GM18951 (cell line): ENCODE measurements around the gene FGFRL1.
"Not testable (repeated sequence)": the region's sequence is repeated elsewhere in the genome, so short reads cannot be mapped to it uniquely, and the experiment has no call there.

Experiments
- POLR2A ChIP-seq: IDR thresholded peaks from 4 replicates; pipeline ENCODE4 v1.6.1; 2011; ENCODE audit warnings: mild to moderate bottlenecking; ENCODE audit not compliant: insufficient read length, insufficient read depth; ENCODE audit errors: extremely low read depth
- in situ Hi-C: fragments of 300-500 bp; cut with MboI; formaldehyde crosslinking; loops from one replicate; pipeline ENCODE4 v1.12.0; 2022; ENCODE audit warnings: low sequenced_read_pairs, mixed read lengths, inconsistent platforms; ENCODE audit not compliant: unreplicated experiment

The FGFRL1 gene

DNA sequence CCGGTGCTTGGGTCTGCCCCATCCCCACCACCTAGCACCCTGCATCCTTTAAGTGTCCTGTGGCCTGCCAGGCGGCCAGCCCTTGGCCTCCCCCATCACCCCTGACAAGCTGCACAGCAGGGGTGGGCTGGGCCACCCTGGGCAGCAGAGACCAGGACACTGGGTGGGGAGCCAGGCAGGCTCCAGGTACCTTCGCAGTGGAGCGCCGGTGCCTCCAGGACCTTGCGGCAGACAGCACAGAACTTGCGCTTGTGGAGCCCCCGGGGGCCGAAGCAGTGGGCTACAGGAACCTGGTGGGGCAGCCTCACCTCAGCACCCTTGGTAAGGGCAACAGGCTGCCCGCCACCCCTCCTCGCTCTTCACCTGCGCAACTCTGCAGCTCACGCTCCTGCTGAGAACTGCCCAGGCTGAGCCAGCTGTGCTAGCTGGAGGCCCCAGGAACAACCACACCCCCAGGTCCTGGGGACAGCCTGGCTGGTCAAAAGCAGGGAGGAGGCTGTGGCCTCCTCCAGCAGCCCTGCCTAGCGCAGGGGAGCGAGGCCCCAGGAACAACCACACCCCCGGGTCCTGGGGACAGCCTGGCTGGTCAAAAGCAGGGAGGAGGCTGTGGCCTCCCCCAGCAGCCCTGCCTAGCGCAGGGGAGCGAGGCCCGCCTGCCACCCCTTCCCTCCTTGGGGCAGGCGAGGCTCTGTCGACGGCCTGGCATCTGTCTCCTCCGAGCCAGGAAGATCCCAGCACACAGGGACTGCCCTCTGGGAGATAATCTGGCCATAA is 42.6 kb upstream of the FGFRL1 start:
- TF ChIP-seq POLR2A, result no peak
- in situ Hi-C loops, result no loop called here

- in situ Hi-C loops, result no loop called here
- no peak for TF ChIP-seq POLR2A
Observed at GRCh38 chr4:970046-970745, 41.2 kb upstream of the FGFRL1 start.

- TF ChIP-seq POLR2A, result no peak
- in situ Hi-C loops, result no loop called here
Observed at GRCh38 chr4:970854-971520, 40.4 kb upstream of the FGFRL1 start.

- in situ Hi-C loops, result no loop called here
- no peak for TF ChIP-seq POLR2A
Observed at GRCh38 chr4:971666-972500, 39.5 kb upstream of the FGFRL1 start.

DNA sequence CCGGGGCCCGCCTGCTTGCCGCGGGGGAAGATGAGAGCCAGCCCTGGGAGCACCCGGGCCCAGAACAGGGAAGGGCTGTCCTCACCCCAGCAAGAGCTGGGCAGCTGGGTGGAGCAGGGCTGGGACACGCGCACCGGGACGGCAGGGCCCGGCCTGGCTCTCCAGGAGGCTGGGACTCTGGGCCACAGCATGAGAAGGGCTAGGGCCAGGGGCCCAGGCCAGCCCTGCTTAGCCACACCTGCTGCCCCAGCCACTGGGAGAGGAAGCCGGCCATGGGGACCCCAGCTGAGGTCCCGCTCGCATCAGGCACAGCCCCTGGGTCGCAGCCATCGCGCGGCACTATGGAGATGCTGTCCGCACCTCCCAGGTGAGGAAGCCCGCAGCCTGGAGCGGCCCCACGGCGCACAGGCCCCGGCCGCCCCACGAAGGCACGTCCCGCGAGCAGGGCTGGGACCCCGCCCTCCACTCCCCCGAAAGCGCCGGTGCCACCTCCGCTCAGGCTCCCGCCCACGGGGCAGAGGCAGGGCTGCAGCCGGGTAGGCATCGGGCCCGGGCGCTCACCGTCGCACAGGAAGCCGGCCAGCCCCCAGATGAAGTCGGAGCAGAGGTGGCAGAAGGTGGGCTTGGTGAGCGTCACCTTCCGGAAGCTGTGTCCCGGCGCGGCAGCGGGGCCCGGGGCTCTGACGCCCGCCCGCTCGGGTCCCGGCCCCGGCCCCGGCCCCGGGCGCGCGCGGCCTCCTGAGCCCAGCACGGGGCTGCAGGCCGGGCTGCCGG is 38.6 kb upstream of the FGFRL1 start:
- in situ Hi-C loops, result no loop called here
- TF ChIP-seq POLR2A, result no peak

- TF ChIP-seq POLR2A, result peak; percentile 72
- in situ Hi-C loops, result no loop called here
Observed at GRCh38 chr4:973431-974397, 37.7 kb upstream of the FGFRL1 start, which contains the start of gene DGKQ. Gene DGKQ (minus strand): TSS chr4:973569. CDS start chr4:973482, 87 bp downstream.

DNA sequence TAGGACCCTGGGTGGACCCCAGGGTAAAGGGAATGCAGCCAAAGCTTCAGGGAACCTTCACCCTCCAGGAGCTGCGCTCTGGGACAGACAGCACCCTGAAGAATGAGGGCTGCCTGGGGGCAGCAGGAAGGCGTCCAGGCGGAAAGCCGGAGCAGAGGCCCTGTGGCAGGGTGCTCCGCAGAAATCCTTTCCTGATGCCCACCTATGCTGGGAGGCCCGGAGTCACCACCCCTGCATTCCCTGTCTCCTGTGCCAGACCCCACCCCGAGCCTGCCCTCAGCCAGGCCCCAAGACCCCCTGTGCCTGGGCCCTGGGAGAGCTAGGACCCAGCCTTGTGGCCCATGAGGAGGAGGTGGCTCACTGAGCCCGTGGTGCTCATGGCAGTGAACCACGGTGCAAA is 36.8 kb upstream of the FGFRL1 start:
- TF ChIP-seq POLR2A, result no peak
- in situ Hi-C loops, result no loop called here

DNA sequence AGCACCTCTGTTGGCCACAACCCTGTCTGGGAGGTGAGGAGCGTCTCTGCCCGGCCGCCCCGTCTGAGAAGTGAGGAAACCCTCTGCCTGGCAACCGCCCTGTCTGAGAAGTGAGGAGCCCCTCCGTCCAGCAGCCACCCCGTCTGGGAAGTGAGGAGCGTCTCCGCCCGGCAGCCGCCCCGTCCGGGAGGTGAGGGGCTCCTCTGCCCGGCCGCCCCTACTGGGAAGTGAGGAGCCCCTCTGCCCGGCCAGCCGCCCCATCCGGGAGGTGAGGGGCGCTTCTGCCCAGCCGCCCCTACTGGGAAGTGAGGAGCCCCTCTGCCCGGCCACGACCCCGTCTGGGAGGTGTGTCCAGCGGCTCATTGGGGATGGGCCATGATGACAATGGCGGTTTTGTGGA is 35.4 kb upstream of the FGFRL1 start:
- in situ Hi-C loops, result not testable (repeated sequence)

- no peak for TF ChIP-seq POLR2A
- in situ Hi-C loops, result no loop called here
Observed at GRCh38 chr4:978957-979701, 32.3 kb upstream of the FGFRL1 start.

- TF ChIP-seq POLR2A, result no peak
- in situ Hi-C loops, result no loop called here
Observed at GRCh38 chr4:982291-982690, 29.1 kb upstream of the FGFRL1 start.

- TF ChIP-seq POLR2A, result no peak
- in situ Hi-C loops, result no loop called here
Observed at GRCh38 chr4:982814-983213, 28.6 kb upstream of the FGFRL1 start.
